H9 (cell line): ENCODE measurements around the gene NEURL3. TPM values are rescaled to one million over a fixed set of nuclear protein-coding genes. Genes with fewer than 3 reads are reported as not detected.
"Not testable (repeated sequence)": the region's sequence is repeated elsewhere in the genome, so short reads cannot be mapped to it uniquely, and the experiment has no call there.

Experiments
- DNase-seq: peaks from one replicate; pipeline ENCODE4 v3.0.0-alpha.2; 2017
- H2AFZ ChIP-seq: one replicate; pipeline ENCODE4 v1.6.1; 2013; ENCODE audit warnings: mild to moderate bottlenecking, low read length, control low read depth, moderate library complexity
- H2AK5ac ChIP-seq: 2 replicates; pipeline ENCODE4 v1.6.1; 2013; ENCODE audit warnings: low read length, control low read depth, mixed read lengths; ENCODE audit not compliant: insufficient read length
- H2BK120ac ChIP-seq: one replicate; pipeline ENCODE4 v1.6.1; 2013; ENCODE audit warnings: low read depth, mild to moderate bottlenecking, low read length, control low read depth, inconsistent platforms; ENCODE audit not compliant: poor library complexity, severe bottlenecking
- H2BK12ac ChIP-seq: 2 replicates; pipeline ENCODE4 v1.6.1; 2013; ENCODE audit warnings: low read length, control low read depth, mixed read lengths, low read depth; ENCODE audit not compliant: insufficient read length
- H2BK15ac ChIP-seq: 2 replicates; pipeline ENCODE4 v1.6.1; 2013; ENCODE audit warnings: low read depth, low read length, control low read depth
- H2BK20ac ChIP-seq: one replicate; pipeline ENCODE4 v1.6.1; 2013; ENCODE audit warnings: low read depth, mild to moderate bottlenecking, low read length, control low read depth, inconsistent platforms; ENCODE audit not compliant: poor library complexity, severe bottlenecking
- H2BK5ac ChIP-seq: 2 replicates; pipeline ENCODE4 v1.6.1; 2013; ENCODE audit warnings: low read length, control low read depth, mixed read lengths; ENCODE audit not compliant: insufficient read length
- H3K14ac ChIP-seq: 2 replicates; pipeline ENCODE4 v1.6.1; 2013; ENCODE audit warnings: low read length, control low read depth; ENCODE audit not compliant: insufficient read depth
- H3K18ac ChIP-seq: 2 replicates; pipeline ENCODE4 v1.6.1; 2013; ENCODE audit warnings: low read depth, mild to moderate bottlenecking, mixed read lengths, low read length, control low read depth; ENCODE audit not compliant: insufficient read length
- H3K23ac ChIP-seq: 2 replicates; pipeline ENCODE4 v1.6.1; 2013; ENCODE audit warnings: low read length, control low read depth, mixed read lengths, low read depth; ENCODE audit not compliant: insufficient read length
- H3K23me2 ChIP-seq: 2 replicates; pipeline ENCODE4 v1.6.1; 2013; ENCODE audit warnings: low read depth, mild to moderate bottlenecking, mixed read lengths, low read length, control low read depth; ENCODE audit not compliant: insufficient read length, poor library complexity, severe bottlenecking
- H3K27ac ChIP-seq: 2 replicates; pipeline ENCODE4 v1.5.1; 2013; ENCODE audit warnings: low read length, control low read depth, mixed read lengths, low read depth; ENCODE audit not compliant: insufficient read length
- H3K27me3 ChIP-seq: 2 replicates; pipeline ENCODE4 v1.6.1; 2013; ENCODE audit warnings: low read length, control low read depth, inconsistent platforms; ENCODE audit not compliant: insufficient read depth
- H3K4ac ChIP-seq: 2 replicates; pipeline ENCODE4 v1.6.1; 2013; ENCODE audit warnings: low read depth, mild to moderate bottlenecking, control low read depth, inconsistent platforms, low read length, moderate library complexity
- H3K4me1 ChIP-seq: 2 replicates; pipeline ENCODE4 v1.6.1; 2013; ENCODE audit warnings: low read length, control low read depth, inconsistent platforms; ENCODE audit not compliant: insufficient read depth
- H3K4me2 ChIP-seq: 2 replicates; pipeline ENCODE4 v1.6.1; 2013; ENCODE audit warnings: low read length, control low read depth, mixed read lengths; ENCODE audit not compliant: insufficient read length, insufficient read depth
- H3K56ac ChIP-seq: 2 replicates; pipeline ENCODE4 v1.6.1; 2013; ENCODE audit warnings: low read depth, mild to moderate bottlenecking, mixed read lengths, low read length, control low read depth; ENCODE audit not compliant: insufficient read length
- H3K79me1 ChIP-seq: 2 replicates; pipeline ENCODE4 v1.6.1; 2013; ENCODE audit warnings: low read depth, mild to moderate bottlenecking, moderate library complexity, low read length, control low read depth, inconsistent platforms; ENCODE audit not compliant: insufficient read depth, poor library complexity, severe bottlenecking
- H3K79me2 ChIP-seq: 2 replicates; pipeline ENCODE4 v1.6.1; 2013; ENCODE audit warnings: low read length, control low read depth, inconsistent platforms; ENCODE audit not compliant: insufficient read depth
- H3K9ac ChIP-seq: 2 replicates; pipeline ENCODE4 v1.6.1; 2013; ENCODE audit warnings: low read length, control low read depth, mixed read lengths; ENCODE audit not compliant: insufficient read length; ENCODE audit errors: extremely low read depth
- H3K9me3 ChIP-seq: one replicate; pipeline ENCODE4 v1.6.1; 2013; ENCODE audit warnings: low read depth, low read length, inconsistent platforms; ENCODE audit not compliant: control insufficient read depth
- H3T11ph ChIP-seq: one replicate; pipeline ENCODE4 v1.6.1; 2013; ENCODE audit warnings: mild to moderate bottlenecking, low read length, control low read depth, inconsistent platforms
- H4K20me1 ChIP-seq: one replicate; pipeline ENCODE4 v1.6.1; 2013; ENCODE audit not compliant: control insufficient read depth, insufficient read length, insufficient read depth
- H4K5ac ChIP-seq: 2 replicates; pipeline ENCODE4 v1.6.1; 2013; ENCODE audit warnings: low read depth, mild to moderate bottlenecking, mixed read lengths, low read length, control low read depth; ENCODE audit not compliant: insufficient read length
- H4K8ac ChIP-seq: replicated peaks from 2 replicates; pipeline ENCODE4 v1.6.1; 2013; ENCODE audit warnings: low read length, control low read depth, mixed read lengths, low read depth; ENCODE audit not compliant: insufficient read length
- H4K91ac ChIP-seq: 2 replicates; pipeline ENCODE4 v1.6.1; 2013; ENCODE audit warnings: low read depth, mild to moderate bottlenecking, moderate library complexity, mixed read lengths, low read length, control low read depth; ENCODE audit not compliant: insufficient read length
- H3K27ac Mint-ChIP-seq, 3 experiments: 2 replicates in 2 of 3; 3 replicates in 1 of 3; pipeline ENCODE4 v1.8.0; 2020 to 2021; ENCODE audit warnings: mixed read lengths in 3 of 3, mild to moderate bottlenecking in 1 of 3, moderate library complexity in 1 of 3
- H3K27me3 Mint-ChIP-seq: 2 replicates; pipeline ENCODE4 v1.8.0; 2021; ENCODE audit warnings: low read depth, mild to moderate bottlenecking, moderate library complexity, mixed read lengths
- H3K36me3 Mint-ChIP-seq, 3 experiments: 2 replicates in 2 of 3; 3 replicates in 1 of 3; pipeline ENCODE4 v1.8.0; 2020 to 2021; ENCODE audit warnings: low read depth in 3 of 3, mixed read lengths in 3 of 3; ENCODE audit not compliant: insufficient read depth in 1 of 3
- H3K4me1 Mint-ChIP-seq, 2 experiments: 2 replicates each; pipeline ENCODE4 v1.8.0; 2020; ENCODE audit warnings: mixed read lengths in 2 of 2
- H3K4me3 Mint-ChIP-seq, 2 experiments: 2 replicates in 1 of 2; 3 replicates in 1 of 2; pipeline ENCODE4 v1.8.0; 2020 to 2021; ENCODE audit warnings: mild to moderate bottlenecking in 2 of 2, mixed read lengths in 2 of 2, moderate library complexity in 1 of 2
- H3K9me3 Mint-ChIP-seq, 2 experiments: 2 replicates in 1 of 2; 3 replicates in 1 of 2; pipeline ENCODE4 v1.8.0; 2020; ENCODE audit warnings: mild to moderate bottlenecking in 2 of 2, mixed read lengths in 2 of 2, moderate library complexity in 1 of 2
- CTCF ChIP-seq: fragments of 200-600 bp; sonication (generic); conservative IDR thresholded peaks from 3 replicates; pipeline ENCODE4 v1.8.0; 2021; ENCODE audit warnings: antibody characterized with exemption, mild to moderate bottlenecking
- WGBS: extraction: QIAGEN DNeasy Blood & Tissue Kit; methylation state at CpG from one replicate; pipeline ENCODE4 v1.1.7; 2013; ENCODE audit warnings: missing lambda C conversion rate, low lambda C conversion rate, mixed read lengths; ENCODE audit not compliant: insufficient read length; ENCODE audit errors: extremely low coverage; 5-methylcytosine and 5-hydroxymethylcytosine counted together
- total RNA-seq: library from RNA; stranded (reverse); gene quantifications from 2 replicates; pipeline ENCODE4 v1.2.1, GENCODE V29; 2021

Gene NEURL3
- total RNA-seq, 1 experiment from 2014 or later, result not detected

- Histone ChIP-seq H3T11ph (no peak overlapping the region), H4K5ac (no peak overlapping the region), H3K4me1 (no peaks in the 10 kb centered on the region), H2BK5ac (no peak overlapping the region), H3K23me2 (no peaks in the 10 kb centered on the region), H4K20me1 (no peaks in the 10 kb centered on the region), H4K8ac (no peak overlapping the region), H2BK120ac (no peak overlapping the region), H2BK15ac (no peak overlapping the region), H3K56ac (no peak overlapping the region), H3K4me2 (no peak overlapping the region), H2BK20ac (no peak overlapping the region), H2BK12ac (no peak overlapping the region), H3K27me3 (no peaks in the 10 kb centered on the region), H3K9ac (no peak overlapping the region), H3K14ac (no peak overlapping the region), H3K79me2 (no peaks in the 10 kb centered on the region), H3K27ac (no peak overlapping the region), H2AFZ (no peak overlapping the region), H3K18ac (no peak overlapping the region), H3K4ac (no peak overlapping the region), H4K91ac (no peak overlapping the region), H3K9me3 (no peaks in the 10 kb centered on the region), H2AK5ac (no peak overlapping the region), H3K23ac (no peak overlapping the region), H3K79me1 (no peaks in the 10 kb centered on the region)
- H3K4me3 Mint-ChIP-seq, result no peak overlapping the region
- no peak for DNase-seq
- no CpG with 5 or more reads among the region's 15 CpGs for WGBS
- peaks cover 6 to 17% of the 10 kb centered on the region in 2 experiments for H3K4me1 Mint-ChIP-seq
- no peak for TF ChIP-seq CTCF
- H3K27me3 Mint-ChIP-seq, result peaks cover 2% of the 10 kb centered on the region
- peak overlapping the region in 1 of 3 experiments; percentile 33; a peak in 1 of 7 replicates for H3K27ac Mint-ChIP-seq
- H3K9me3 Mint-ChIP-seq, result peaks cover 8 to 10% of the 10 kb centered on the region in 2 experiments; a peak in 4 of 5 replicates
- H3K36me3 Mint-ChIP-seq, result no peaks in the 10 kb centered on the region; a peak in 1 of 7 replicates
Measured at GRCh38 chr2:96499061-96499960, 5.8 kb downstream of the NEURL3 start.

GRCh38 chr2:96498611-96499010 lies 6.5 kb downstream of the NEURL3 start:
- not testable (repeated sequence) for H3K9me3 ChIP-seq, H3K4me1 ChIP-seq, H3K36me3 Mint-ChIP-seq, H4K20me1 ChIP-seq, H3K4me2 ChIP-seq, H3K4me3 Mint-ChIP-seq, H3K23me2 ChIP-seq, H2BK20ac ChIP-seq, H2AK5ac ChIP-seq, H4K8ac ChIP-seq, H2BK5ac ChIP-seq, H3K23ac ChIP-seq, H3K56ac ChIP-seq, H3K4ac ChIP-seq, H3K9ac ChIP-seq, H3K27ac ChIP-seq, H3K27ac Mint-ChIP-seq, H2AFZ ChIP-seq, H3T11ph ChIP-seq, H3K27me3 Mint-ChIP-seq, H3K27me3 ChIP-seq, H2BK15ac ChIP-seq, H3K18ac ChIP-seq, DNase-seq, H4K91ac ChIP-seq, H4K5ac ChIP-seq, H2BK120ac ChIP-seq, H3K79me2 ChIP-seq, H3K14ac ChIP-seq, H2BK12ac ChIP-seq, H3K79me1 ChIP-seq
- WGBS, result no CpG with 5 or more reads among the region's 6 CpGs
- H3K9me3 Mint-ChIP-seq, result peaks cover 10% of the 10 kb centered on the region in 2 experiments; a peak in 4 of 5 replicates
- H3K4me1 Mint-ChIP-seq, result peaks cover 6 to 17% of the 10 kb centered on the region in 2 experiments
